GM18873 (cell line): ENCODE data around the gene PDXK.
A peak's percentile ranks its signal among the peaks of the same experiment; 100 is the strongest.

ENCODE experiments used
- ATAC-seq: cut with Tn5 transposase; IDR thresholded peaks from one replicate; pipeline ENCODE4 v1.9.1; 2021; ENCODE audit warnings: mild to moderate bottlenecking, moderate library complexity, moderate number of reproducible peaks; ENCODE audit not compliant: unreplicated experiment, low FRiP score

PDXK gene

DNA sequence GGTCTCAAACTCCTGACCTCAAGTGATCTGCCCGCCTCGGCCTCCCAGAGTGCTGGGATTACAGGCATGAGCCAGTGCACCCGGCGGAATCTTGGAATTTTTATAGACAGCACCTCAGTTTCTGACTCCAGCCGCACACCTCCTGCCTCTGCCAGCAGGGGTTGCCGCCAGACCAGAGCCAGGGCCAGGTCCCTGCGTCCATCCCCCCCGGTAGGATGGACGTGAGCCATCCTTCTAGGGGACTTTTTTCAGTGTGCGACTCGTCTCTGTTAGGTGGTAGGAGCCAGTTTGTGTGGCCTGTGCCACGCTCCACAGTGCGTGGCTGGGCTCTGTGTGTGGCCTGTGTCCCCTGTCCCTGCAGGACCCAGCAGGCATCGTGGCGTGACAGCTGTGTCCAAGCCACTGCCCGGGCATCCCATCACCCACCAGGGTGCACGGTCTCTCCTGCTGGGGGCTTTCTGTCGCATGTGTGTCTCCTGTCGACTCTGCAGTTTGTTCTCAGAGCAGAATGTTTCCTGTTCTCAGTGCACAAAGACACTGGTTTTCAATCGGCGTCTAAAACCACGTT, 41.5 kb downstream of the PDXK start:
- no peak for ATAC-seq

DNA sequence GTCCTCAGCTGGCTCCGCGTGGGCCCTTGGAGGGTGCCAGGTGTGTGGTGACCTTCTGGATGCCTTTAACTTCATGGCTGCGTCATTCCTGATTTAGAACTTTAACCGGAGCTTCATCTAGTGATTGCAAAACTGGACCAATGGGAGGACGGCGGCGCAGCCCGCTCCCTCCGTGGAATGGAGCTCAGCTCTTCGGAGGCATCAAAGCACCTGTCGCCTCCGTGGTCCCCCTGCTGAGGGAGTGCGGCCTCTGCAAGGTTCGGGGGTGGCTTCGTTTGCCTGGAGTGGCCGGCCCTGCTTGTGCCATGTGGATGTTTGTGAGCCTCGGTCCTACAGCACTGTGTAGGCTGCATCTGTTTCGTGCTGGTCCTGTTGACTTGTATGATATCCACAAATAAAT, 43.0 kb downstream of the PDXK start:
- ATAC-seq = no peak

DNA sequence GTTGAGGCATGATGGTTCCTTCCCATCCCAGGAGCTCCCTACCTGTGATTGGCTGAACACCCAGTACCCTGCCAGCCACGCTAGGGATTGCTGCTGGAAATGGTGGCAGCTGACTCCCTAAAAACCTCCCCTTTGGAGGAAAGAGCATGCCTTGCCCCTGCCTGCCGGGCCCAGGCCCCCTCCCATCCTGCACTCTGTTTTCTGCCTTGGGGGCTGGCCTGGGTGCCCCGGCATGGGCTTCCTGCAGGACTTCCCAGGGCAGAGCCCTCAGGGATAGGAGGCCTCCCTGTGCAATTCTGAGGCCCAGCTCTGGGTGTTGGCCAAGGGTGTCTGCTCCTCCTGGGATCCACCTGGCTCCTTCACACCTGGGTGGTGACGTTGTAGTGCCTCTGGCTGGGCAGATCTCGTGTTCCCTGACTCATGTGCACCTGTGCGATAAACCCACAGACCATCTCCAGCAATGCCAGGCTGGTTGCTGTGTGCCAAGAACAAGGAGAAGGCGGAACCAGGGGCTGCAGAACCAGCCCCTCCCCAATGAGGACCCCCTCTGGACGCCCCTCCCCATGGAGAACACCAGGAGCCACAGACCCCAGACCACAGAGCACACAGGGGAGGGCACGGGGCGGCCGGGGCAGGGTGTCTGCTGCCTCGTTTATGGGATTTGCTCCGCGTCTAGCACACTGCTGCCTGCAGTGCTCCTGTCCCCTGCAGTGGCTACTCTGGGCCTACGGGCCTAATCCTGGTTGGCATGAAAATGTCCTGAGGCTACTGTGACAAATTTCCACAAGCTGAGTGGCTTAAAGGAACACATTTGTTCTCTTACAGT, 43.6 kb downstream of the PDXK start:
- ATAC-seq = no peak

DNA sequence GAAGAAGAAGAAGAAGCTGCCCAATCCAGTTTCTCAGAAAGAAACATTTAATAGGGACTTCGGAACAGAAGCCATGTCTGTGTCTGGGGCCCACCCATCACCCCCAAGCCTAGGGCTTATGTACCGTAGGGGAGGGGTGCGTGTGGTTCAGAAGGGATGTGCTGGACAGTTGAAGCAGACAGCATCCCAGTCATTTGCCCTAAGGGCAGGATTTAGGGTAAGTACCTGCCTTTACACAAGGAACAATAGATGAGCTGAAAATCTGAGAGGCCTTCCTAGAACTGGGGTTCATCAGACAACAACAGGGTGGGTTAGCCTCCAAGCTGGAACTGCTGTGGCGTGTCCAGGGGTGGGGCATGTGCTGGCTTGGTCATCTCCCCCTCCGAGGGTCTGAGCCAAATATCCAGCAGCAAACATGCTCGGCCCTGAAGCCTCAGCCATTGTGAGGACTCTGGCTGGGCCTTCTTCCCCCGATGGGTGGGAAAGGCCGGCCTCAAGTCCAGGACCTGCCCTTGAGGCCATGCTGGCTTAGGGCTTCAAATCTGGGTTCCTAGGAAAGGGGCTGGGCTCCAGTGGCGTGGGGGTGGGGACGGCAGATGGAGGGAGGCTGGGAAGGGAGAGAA, 45.1 kb downstream of the PDXK start:
- no peak for ATAC-seq

DNA sequence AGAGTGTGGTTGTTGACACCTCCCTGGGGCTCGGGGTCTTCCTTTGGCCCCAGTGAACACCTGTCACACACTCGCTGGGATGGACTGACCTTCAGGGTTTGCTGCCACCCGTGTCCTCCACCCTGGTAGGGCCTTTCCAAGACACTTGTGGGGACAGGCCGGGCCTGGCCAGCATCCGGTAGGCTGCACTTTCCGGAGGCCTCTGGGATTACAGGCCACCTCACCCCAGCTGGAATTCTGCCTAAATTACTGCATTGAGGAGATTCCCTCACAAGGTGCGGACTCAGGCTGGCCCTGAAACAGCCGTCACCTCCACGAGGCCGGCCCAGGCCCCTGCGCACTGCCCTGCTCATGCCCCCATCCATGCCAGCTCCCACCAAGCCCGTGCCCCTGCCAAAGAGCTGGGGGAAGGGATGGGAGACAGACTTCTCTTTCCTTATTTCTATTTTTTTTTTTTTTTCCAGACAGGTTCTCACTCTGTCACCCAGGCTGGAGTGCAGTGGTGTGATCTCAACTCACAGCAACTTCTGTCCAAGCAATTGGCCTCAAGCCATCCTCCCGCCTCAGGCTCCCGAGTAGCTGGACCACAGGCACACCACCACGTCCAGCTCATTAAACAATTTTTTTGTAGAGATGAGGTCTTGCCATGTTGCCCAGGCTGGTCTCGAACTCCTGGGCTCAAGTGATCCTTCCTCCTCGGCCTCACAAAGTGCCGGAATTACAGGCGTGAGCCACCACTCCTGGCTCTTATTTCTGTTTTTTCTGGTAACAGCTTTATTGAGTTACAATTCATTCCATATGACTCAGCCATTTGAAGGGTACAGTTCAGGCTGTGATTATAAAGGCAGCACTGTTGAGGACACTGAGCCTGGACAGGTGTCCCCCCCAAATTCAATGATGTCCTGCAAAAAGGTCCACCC, 45.9 kb downstream of the PDXK start:
- no peak for ATAC-seq

DNA sequence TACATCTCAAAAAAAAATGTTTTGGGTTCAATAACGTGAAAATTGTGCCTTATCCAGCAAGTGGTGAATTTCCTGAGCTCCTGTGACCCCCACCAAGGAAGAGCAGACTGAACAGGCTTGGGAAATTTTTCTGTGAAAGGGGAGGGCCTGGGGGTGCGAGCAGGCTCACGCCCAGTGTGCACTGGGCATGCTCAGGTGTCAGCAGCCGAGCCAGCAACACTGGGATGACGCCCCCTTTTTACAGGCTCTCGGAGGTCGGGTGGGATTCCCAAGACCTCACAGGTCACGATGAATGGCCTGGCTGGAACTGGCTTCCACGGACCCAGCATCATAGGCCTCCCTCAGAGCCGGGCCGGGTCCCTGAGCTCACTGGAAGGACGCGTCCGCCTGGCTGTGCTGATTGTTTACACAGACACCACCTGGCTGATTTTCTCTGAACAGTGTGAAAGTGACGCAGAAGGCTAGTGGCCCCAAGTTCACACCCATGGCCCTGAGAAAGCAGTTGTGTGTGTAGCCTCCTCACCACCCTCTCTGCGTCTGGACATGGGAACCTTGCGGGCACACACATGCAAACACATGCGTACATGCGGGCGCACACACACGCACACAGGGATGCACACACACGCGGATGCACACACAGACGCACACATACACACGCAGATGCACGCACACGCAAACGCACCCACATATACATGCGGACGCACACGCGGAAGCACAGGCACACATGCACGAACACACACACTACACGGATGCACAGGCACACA, 48.0 kb downstream of the PDXK start:
- no peak for ATAC-seq

DNA sequence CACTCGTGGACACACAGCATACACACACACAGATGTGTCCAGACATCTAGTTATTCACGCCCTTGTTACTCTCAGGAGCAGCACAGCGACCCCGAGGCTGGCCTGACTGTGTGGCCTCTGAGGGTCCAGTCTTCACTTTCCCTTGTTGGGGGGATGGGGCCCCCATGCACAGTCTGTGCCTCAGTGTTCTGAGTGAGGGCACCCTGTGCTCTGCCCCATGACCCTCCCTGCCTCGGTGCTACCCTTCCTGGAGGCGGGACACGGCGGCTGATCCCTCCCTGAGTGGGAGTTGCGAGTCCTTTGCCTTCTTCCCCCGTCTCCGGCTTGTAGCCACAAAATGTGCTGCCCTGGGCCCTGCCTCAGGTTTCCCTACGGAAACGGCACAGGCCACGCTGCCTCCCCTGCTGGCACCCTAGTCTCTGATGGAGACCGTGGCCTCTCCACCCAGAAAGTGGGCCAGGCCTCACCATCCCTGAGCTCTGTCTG, 48.6 kb downstream of the PDXK start:
- no peak for ATAC-seq

GRCh38 chr21:43767984-43768867, 49.3 kb downstream of the PDXK start:
- ATAC-seq = no peak

DNA sequence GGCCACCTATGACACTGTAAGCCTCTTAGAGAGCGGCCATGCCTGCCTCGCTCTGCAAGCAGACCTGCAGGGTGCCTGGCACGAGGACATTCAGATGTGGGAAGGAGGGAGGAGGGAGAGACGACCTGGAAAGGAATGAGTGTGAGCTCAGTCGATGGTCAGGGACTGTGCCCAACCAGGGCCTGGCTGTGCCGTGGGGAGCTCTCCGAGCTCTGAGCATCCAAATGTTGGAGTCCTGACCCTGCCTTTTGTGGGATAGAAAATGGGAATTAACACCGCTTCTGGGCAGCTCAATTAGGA, 49.9 kb downstream of the PDXK start:
- no peak for ATAC-seq

GRCh38 chr21:43769325-43769958, 50.5 kb downstream of the PDXK start:
- no peak for ATAC-seq

GRCh38 chr21:43770066-43770655, 51.2 kb downstream of the PDXK start:
- no peak for ATAC-seq

- no peak for ATAC-seq
Observed at GRCh38 chr21:43771199-43771675, 52.3 kb downstream of the PDXK start.

GRCh38 chr21:43771698-43772424, 52.9 kb downstream of the PDXK start:
- ATAC-seq = no peak

DNA sequence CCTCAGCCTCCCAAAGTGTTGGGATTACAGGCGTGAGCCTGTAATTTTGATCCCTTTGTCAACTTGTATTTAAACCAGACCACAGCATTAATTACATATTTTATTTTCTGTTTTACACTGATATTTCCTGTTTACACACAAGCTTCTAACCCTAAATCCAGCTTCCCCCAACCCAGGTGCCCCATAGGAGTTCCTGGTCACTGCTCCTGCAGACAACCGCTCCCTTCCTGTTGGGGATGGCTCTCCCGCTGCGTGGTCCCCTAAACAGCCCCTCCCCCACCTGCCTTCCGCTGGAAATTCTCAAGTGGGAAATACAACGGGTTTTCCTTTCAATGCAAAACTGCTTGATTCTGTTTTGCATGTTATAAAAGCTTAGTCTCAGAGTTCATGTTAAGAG, 53.5 kb downstream of the PDXK start:
- ATAC-seq = no peak

DNA sequence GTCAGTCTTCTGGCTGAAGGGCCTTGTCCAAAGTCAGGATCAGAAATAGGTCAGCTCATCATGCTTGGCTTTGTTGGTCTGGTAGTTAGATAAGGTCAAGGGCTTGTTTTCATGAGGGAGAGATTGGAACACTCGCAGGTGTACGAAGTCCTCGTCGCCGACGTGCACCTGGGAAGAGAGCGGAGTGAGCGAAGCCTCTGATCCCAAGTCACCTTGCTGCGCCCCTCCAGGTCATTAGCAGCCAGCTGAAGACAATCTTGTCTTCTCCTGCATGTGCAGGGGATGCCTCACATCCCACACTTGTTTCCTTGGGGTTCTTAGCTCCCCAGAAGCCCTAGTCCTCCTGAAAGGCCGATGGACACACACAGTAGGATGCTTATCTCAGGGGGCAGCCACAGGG, 55.2 kb downstream of the PDXK start:
- ATAC-seq = no peak

GRCh38 chr21:43775190-43775589, 56.3 kb downstream of the PDXK start:
- no peak for ATAC-seq

DNA sequence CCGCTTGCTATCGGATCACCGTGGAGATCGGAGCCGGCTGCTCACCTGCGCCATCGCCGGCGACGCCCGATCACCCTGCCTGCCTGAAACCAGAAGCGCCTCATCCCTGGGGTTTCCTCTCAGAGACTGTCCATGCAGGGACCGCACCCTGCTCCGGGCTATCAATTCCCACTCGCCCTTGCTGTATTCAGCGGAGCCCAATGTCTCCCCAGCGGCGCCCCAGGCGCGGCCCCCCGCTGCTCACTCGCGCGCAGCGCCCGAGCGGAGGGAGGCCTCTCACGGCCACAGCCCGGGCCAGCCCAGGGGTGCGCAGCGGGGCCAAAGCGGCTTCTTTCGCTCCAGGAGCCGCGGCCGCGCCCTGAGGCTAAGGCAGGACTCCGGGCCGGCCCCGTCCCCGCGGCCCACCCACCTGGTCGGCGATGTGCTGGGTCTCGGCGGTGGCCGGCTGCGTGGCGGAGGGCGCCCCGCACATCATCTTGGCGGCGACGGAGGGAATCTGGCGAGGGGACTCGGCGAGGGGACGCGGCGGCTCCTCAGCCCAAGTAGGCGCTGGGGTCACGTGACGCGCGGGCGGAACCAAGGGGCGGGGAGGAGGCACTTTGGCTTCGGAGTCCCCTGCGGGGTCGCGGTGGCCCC, 57.0 kb downstream of the PDXK start, which contains the start of gene CSTB:
Gene CSTB, minus strand, starts transcription at position 514 of the 636 bp plus-strand sequence. Its CDS starts 39 bp downstream, at position 475.
- peak; percentile 47 for ATAC-seq
